BE2C (cell line): Measurements from ENCODE around the gene GNB2.

ENCODE experiments used
- DNase-seq: peaks from one replicate; pipeline ENCODE4 v3.0.0-alpha.2; 2020
- H3K27me3 ChIP-seq: fragments of 250-450 bp; sonication (Bioruptor Pico); 2 replicates; pipeline ENCODE4 v1.5.1; 2020; ENCODE audit warnings: mild to moderate bottlenecking
- H3K36me3 ChIP-seq: fragments of 250-450 bp; sonication (Bioruptor Pico); 2 replicates; pipeline ENCODE4 v1.5.1; 2020; ENCODE audit warnings: mild to moderate bottlenecking
- H3K4me1 ChIP-seq: fragments of 250-450 bp; sonication (Bioruptor Pico); 2 replicates; pipeline ENCODE4 v1.5.1; 2020
- H3K4me3 ChIP-seq: 2 replicates; pipeline ENCODE4 v1.5.1; 2011; ENCODE audit warnings: low read depth, low read length
- H3K9me3 ChIP-seq: fragments of 250-450 bp; sonication (Bioruptor Pico); 2 replicates; pipeline ENCODE4 v1.5.1; 2020
- TF ChIP-seq, protein P1 (sequence below): IDR thresholded peaks from 2 replicates; pipeline ENCODE4 v1.5.1; 2012; ENCODE audit warnings: mild to moderate bottlenecking, low read depth, low read length

Gene GNB2

GRCh38 chr7:100728196-100728595 lies 54.7 kb downstream of the GNB2 start:
- H3K36me3 ChIP-seq: no peaks in the 10 kb centered on the region
- no peaks in the 10 kb centered on the region for H3K9me3 ChIP-seq
- TF ChIP-seq, protein P1, sequence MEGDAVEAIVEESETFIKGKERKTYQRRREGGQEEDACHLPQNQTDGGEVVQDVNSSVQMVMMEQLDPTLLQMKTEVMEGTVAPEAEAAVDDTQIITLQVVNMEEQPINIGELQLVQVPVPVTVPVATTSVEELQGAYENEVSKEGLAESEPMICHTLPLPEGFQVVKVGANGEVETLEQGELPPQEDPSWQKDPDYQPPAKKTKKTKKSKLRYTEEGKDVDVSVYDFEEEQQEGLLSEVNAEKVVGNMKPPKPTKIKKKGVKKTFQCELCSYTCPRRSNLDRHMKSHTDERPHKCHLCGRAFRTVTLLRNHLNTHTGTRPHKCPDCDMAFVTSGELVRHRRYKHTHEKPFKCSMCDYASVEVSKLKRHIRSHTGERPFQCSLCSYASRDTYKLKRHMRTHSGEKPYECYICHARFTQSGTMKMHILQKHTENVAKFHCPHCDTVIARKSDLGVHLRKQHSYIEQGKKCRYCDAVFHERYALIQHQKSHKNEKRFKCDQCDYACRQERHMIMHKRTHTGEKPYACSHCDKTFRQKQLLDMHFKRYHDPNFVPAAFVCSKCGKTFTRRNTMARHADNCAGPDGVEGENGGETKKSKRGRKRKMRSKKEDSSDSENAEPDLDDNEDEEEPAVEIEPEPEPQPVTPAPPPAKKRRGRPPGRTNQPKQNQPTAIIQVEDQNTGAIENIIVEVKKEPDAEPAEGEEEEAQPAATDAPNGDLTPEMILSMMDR: no peak
- peaks cover 26% of the 10 kb centered on the region for H3K27me3 ChIP-seq
- no peak for DNase-seq
- H3K4me3 ChIP-seq: no peak overlapping the region
- no peaks in the 10 kb centered on the region for H3K4me1 ChIP-seq
